Right renal cortex interstitium (tissue), 3 donors: ENCODE measurements around the gene ABCG2. TPM values are rescaled to one million over a fixed set of nuclear protein-coding genes. Genes with fewer than 3 reads are reported as not detected.
"Not testable (repeated sequence)": the region's sequence is repeated elsewhere in the genome, so short reads cannot be mapped to it uniquely, and the experiment has no call there.

ENCODE experiments used
- DNase-seq, 3 donors: peaks; one replicate each; pipeline ENCODE4 v3.0.0-alpha.2; 2013; ENCODE audit warnings: low read depth in 3 of 3, low spot score in 2 of 3
- polyA plus RNA-seq, 3 donors: library from polyadenylated mRNA; unstranded; fragments of 120-200 nt; gene quantifications; one replicate each; pipeline ENCODE4 v1.2.1, GENCODE V29; 2013; ENCODE audit not compliant: insufficient read length in 3 of 3

ABCG2 gene
- polyA plus RNA-seq, 3 donors, result 7.1 to 8.5 (median 8.3) TPM

GRCh38 chr4:88119943-88120342, 38.5 kb downstream of the ABCG2 start:
- DNase-seq, result no peak

DNA sequence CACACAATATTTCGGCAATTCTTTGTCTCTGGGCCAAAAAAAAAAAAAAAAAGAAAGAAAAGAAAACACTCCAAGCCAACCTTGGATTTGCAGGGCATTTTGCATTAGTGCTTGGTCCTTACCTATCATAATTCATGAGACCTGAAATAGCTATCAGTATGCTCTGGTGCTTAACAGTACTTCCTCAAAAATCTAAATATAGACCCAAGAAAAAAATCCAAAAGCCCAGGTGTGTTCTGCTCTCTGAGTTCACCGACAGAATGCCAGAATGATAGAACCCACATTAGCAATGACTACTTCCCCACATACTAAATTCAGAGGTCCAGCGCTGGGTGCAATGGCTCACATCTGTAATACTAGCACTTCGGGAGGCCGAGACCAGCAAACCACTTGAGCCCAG, 42.9 kb downstream of the ABCG2 start:
- no peak for DNase-seq

GRCh38 chr4:88112856-88113255, 45.6 kb downstream of the ABCG2 start:
- DNase-seq, result no peak

GRCh38 chr4:88110826-88111225, 47.6 kb downstream of the ABCG2 start:
- DNase-seq, result no peak

GRCh38 chr4:88109123-88109881, 49.1 kb downstream of the ABCG2 start:
- DNase-seq, result no peak

- DNase-seq, result no peak
Measured at GRCh38 chr4:88108747-88109122, 49.7 kb downstream of the ABCG2 start.

GRCh38 chr4:88108108-88108465, 50.4 kb downstream of the ABCG2 start:
- DNase-seq, result not testable (repeated sequence)

DNA sequence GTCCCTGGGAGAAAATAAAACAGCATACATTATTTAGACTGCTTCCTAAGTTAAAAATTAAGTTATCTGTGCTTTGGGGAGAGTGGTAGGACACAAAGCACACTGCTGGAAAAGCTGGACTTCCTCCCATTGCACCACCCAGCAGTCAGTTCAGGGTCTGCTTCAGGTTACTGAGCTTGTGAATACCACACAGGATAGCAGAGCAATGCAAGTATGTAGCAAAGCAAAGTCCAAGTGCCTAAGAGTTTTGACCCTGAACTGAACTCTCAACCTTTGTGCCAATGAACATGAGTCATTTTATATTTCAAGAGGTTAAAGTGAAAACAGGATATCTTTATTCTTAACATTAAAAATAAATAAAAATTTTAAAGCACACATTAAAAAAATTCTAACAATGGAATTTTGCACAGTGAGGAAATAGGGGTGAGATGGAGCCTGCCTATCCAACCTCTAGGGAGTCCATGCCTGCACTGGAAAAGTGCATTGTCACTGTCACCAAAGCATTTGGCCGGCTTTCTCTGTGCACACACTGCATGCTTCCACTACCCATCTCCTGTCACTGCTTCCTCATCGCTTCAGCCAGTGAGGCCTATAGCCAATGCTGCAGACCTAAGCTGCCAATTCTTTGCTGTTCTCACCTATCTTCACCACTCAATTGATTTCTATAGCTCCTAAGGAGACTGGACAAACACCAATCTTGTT, 50.9 kb downstream of the ABCG2 start:
- DNase-seq, result no peak

DNA sequence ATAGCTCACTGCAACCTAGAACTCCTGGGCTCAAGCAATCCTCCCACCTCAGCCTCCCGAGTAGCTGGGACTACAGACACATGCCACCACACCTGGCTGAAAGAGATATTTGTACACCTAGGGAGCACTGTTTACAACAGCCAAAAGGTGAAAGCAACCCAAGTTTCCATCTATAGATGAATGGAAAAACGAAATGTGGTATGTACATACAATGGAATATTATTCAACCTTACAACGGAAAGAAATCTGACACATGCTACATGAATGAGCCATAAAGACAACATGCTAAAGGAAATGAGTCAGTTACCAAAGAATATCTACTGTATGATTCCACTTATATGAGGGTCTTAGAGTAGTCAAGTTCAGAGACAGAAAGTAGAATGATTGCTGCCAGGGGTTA, 52.2 kb downstream of the ABCG2 start:
- DNase-seq, result no peak

GRCh38 chr4:88104902-88105610, 53.4 kb downstream of the ABCG2 start:
- no peak for DNase-seq

GRCh38 chr4:88102026-88102425, 56.4 kb downstream of the ABCG2 start:
- no peak for DNase-seq

GRCh38 chr4:88101165-88101564, 57.3 kb downstream of the ABCG2 start:
- DNase-seq, result no peak

GRCh38 chr4:88098993-88099752, 59.3 kb downstream of the ABCG2 start:
- no peak for DNase-seq

DNA sequence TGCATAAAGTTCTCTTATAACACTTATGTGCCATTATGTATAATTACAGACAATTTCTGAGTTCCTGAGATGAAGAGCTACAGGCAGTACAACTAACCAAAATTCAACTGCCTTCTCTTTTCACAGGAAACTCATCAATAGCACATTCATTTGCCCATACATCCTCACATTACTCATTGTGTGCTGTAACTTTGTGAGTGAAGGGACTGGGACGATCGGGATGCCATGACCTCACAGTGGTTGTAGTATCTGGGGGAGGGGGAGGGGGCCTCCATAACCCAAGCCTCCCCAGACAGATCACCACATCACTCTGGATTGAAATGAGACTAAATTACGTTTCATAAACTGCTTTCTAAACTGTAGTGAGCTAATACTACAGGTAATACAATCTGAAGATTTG, 60.7 kb downstream of the ABCG2 start:
- DNase-seq, result no peak

DNA sequence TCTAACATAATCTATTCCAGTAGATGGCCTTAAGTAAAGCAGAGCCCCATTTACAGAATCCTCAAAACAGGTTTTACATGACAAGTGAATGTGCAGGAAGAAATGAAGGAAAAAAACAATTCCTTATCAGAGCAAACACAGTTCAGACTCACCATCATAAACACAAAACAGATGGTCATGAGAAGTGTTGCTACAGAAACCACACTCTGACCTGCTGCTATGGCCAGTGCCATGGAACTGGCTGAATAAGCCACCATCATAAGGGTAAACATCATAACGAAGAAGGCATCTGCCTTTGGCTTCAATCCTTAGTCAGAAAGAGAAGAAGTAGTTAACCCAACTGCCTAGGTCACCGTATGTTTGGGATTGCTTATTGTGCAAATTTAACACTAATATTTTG, 61.1 kb downstream of the ABCG2 start:
- no peak for DNase-seq

DNA sequence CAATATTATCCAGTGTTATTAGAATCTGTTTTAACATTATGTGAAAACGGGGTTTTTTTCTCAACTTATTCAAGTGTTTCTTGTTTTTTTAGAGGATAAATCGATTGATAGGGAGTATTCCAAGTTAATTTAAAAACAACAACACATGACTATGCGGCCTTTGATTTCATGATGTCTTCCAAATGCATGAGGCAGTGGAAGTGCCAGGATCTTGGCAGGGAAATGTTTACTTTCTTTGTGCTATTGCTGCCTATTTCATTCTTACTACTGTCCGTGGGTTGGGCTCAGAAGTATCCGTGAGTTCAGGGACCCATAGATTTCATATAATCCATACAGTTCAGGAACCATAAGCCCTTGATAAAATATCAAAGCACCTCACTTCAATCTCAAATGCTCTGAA, 64.6 kb downstream of the ABCG2 start:
- DNase-seq, result no peak

GRCh38 chr4:88091378-88091777, 67.1 kb downstream of the ABCG2 start:
- no peak for DNase-seq

GRCh38 chr4:88090898-88091297, 67.5 kb downstream of the ABCG2 start:
- no peak for DNase-seq

GRCh38 chr4:88087004-88087403, 71.4 kb downstream of the ABCG2 start:
- no peak for DNase-seq

- no peak for DNase-seq
Measured at GRCh38 chr4:88080626-88081025, 77.8 kb downstream of the ABCG2 start.

GRCh38 chr4:88078579-88078978, 79.9 kb downstream of the ABCG2 start:
- no peak for DNase-seq
